Measurements from ENCODE around the gene ARRDC4. TPM values are rescaled to one million over a fixed set of nuclear protein-coding genes. Genes with fewer than 3 reads are reported as not detected.

ARRDC4 gene
- total RNA-seq, 1 donor from 2014 or later: 52.8 TPM

GRCh38 chr15:98003518-98003917 is 43.0 kb downstream of the ARRDC4 start:
- H3K4me3 ChIP-seq: no peak overlapping the region
- ATAC-seq: no peak
- H3K4me1 ChIP-seq: no peaks in the 10 kb centered on the region
- H3K36me3 ChIP-seq: no peaks in the 10 kb centered on the region
- no peak for DNase-seq
- no peaks in the 10 kb centered on the region for H3K27me3 ChIP-seq (ENCODE audit: low read depth)
- no peak overlapping the region for H3K27ac ChIP-seq
- H3K9me3 ChIP-seq: no peaks in the 10 kb centered on the region
- intact Hi-C loops (cut with DNase I): no loop called here
- TF ChIP-seq, protein P1, sequence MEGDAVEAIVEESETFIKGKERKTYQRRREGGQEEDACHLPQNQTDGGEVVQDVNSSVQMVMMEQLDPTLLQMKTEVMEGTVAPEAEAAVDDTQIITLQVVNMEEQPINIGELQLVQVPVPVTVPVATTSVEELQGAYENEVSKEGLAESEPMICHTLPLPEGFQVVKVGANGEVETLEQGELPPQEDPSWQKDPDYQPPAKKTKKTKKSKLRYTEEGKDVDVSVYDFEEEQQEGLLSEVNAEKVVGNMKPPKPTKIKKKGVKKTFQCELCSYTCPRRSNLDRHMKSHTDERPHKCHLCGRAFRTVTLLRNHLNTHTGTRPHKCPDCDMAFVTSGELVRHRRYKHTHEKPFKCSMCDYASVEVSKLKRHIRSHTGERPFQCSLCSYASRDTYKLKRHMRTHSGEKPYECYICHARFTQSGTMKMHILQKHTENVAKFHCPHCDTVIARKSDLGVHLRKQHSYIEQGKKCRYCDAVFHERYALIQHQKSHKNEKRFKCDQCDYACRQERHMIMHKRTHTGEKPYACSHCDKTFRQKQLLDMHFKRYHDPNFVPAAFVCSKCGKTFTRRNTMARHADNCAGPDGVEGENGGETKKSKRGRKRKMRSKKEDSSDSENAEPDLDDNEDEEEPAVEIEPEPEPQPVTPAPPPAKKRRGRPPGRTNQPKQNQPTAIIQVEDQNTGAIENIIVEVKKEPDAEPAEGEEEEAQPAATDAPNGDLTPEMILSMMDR (IDR thresholded peaks at IDR 0.05): no peak

- intact Hi-C loops (cut with DNase I): no loop called here
- H3K4me3 ChIP-seq: no peak overlapping the region
- TF ChIP-seq, protein P1 (IDR thresholded peaks at IDR 0.05): no peak
- H3K9me3 ChIP-seq: no peaks in the 10 kb centered on the region
- H3K27me3 ChIP-seq (ENCODE audit: low read depth): no peaks in the 10 kb centered on the region
- DNase-seq: no peak
- no peaks in the 10 kb centered on the region for H3K36me3 ChIP-seq
- peak in 1 of 2 donors; percentile 10 for ATAC-seq
- no peak overlapping the region for H3K27ac ChIP-seq
- no peaks in the 10 kb centered on the region for H3K4me1 ChIP-seq
Measured at GRCh38 chr15:98003996-98004395, 43.5 kb downstream of the ARRDC4 start.

GRCh38 chr15:98005659-98006058 is 45.2 kb downstream of the ARRDC4 start:
- no peaks in the 10 kb centered on the region for H3K27me3 ChIP-seq (ENCODE audit: low read depth)
- no peaks in the 10 kb centered on the region for H3K4me1 ChIP-seq
- ATAC-seq (no peak), DNase-seq (no peak)
- intact Hi-C loops (cut with DNase I): no loop called here
- TF ChIP-seq, protein P1 (IDR thresholded peaks at IDR 0.05): no peak
- no peak overlapping the region for H3K27ac ChIP-seq
- H3K36me3 ChIP-seq: no peaks in the 10 kb centered on the region
- no peak overlapping the region for H3K4me3 ChIP-seq
- H3K9me3 ChIP-seq: no peaks in the 10 kb centered on the region

DNA sequence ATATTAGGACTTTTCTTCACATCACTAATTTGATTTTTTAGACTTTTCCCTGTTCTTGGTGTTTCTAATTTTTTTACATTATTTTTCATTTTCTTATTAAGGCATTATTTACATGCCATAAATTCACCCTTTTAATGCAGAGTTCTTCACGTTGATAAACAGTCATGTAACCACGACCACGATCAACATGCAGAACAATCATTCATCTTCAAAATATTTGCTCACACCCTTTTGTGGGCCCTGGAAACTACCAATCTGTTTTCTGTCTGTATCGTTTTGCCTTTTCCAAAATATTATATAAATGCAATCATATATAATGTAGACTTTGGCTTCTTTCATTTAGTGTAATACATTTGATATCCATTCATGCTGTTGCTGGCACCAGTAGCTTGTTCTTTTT is 48.7 kb downstream of the ARRDC4 start:
- ATAC-seq: no peak
- intact Hi-C loops (cut with DNase I): no loop called here
- no peak overlapping the region for H3K4me3 ChIP-seq
- no peaks in the 10 kb centered on the region for H3K27me3 ChIP-seq (ENCODE audit: low read depth)
- no peak overlapping the region for H3K27ac ChIP-seq
- TF ChIP-seq, protein P1 (IDR thresholded peaks at IDR 0.05): no peak
- no peaks in the 10 kb centered on the region for H3K4me1 ChIP-seq
- DNase-seq: no peak
- no peaks in the 10 kb centered on the region for H3K9me3 ChIP-seq
- H3K36me3 ChIP-seq: no peaks in the 10 kb centered on the region

DNA sequence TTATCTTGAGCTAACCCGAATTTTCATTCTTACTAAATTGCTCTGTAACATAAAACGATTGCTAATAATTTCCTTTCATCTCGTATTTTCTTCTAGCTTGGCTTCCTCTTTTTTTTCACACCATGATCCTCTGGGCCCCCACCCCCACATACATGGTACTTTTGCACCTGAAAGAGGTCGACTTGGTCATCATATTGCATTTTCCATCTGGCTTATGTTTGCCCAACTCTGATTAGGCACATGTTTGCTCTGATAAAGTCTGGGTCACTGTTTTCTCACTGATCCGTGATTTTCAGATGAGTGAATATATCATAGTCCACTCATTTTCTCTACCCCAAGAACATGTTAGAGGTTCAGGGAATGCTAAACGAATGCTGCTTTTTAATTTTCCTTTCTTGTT is 49.5 kb downstream of the ARRDC4 start:
- TF ChIP-seq, protein P1 (IDR thresholded peaks at IDR 0.05): no peak
- intact Hi-C loops (cut with DNase I): no loop called here
- ATAC-seq (no peak), DNase-seq (no peak)
- no peaks in the 10 kb centered on the region for H3K27me3 ChIP-seq (ENCODE audit: low read depth)
- no peaks in the 10 kb centered on the region for H3K4me1 ChIP-seq
- no peak overlapping the region for H3K27ac ChIP-seq
- no peaks in the 10 kb centered on the region for H3K9me3 ChIP-seq
- H3K36me3 ChIP-seq: no peaks in the 10 kb centered on the region
- H3K4me3 ChIP-seq: no peak overlapping the region

- ATAC-seq: no peak
- Histone ChIP-seq H3K9me3 (no peaks in the 10 kb centered on the region), H3K27ac (no peak overlapping the region), H3K4me1 (no peaks in the 10 kb centered on the region), H3K36me3 (no peaks in the 10 kb centered on the region), H3K27me3 (ENCODE audit: low read depth) (no peaks in the 10 kb centered on the region), H3K4me3 (no peak overlapping the region)
- intact Hi-C loops (cut with DNase I): no loop called here
- TF ChIP-seq, protein P1 (IDR thresholded peaks at IDR 0.05): no peak
- DNase-seq: no peak
Measured at GRCh38 chr15:98012354-98012753, 51.9 kb downstream of the ARRDC4 start.

Data from lower lobe of right lung (tissue), 2 donors.